ENCODE measurements around the gene FA2H. TPM values are rescaled to one million over a fixed set of nuclear protein-coding genes. Genes with fewer than 3 reads are reported as not detected.

The FA2H gene
- total and polyA plus RNA-seq, 2 of the 13 experiments (the other 11 are each of a cell fraction or from before 2014, with no cell fraction given): 0.20 TPM; not detected in 1

DNA sequence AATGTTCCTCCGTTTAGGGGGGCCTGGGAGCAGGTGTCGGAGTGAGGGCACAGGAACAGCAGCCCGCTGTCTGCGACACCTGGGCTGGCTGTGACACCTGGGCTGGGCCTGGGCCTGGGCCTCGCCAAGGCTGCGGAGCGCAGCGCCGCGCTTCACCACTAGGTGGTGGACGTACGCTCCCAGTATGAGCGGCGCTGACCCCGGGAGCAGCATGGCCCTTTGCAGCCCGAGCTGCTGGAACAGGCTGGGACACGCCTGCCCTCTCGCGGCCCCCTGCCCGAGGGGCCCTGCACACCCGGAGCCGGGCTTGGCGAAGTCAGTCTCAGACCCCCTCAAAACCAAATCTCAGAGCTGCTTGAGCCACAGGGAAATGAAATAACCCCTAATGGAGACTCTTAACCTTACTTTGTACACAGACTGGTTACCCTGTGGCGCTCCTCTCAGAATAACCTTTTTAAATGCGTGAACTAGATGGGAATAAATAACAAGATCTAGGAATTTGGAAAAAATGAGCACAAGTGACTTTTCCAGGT is 38.6 kb upstream of the FA2H start (continued):
- TF ChIP-seq PHF5A (CRISPR knock-in tag; IDR thresholded peaks at IDR 0.05; ENCODE audit: low read depth, unreplicated experiment) (peak; percentile 48), HNF4G (IDR thresholded peaks at IDR 0.05; ENCODE audit: borderline replicate concordance, low read depth, low read length) (peak; percentile 19; the same call in 1 of the 2 replicates), HNF4G (CRISPR knock-in tag; IDR thresholded peaks at IDR 0.05; ENCODE audit: borderline replicate concordance, low read depth) (peak; percentile 72; the same call in 1 of the 2 replicates), SP1 (IDR thresholded peaks at IDR 0.05) (no peak), SP1 (CRISPR knock-in tag; IDR thresholded peaks at IDR 0.05) (peak; percentile 61), NFYC (CRISPR knock-in tag; IDR thresholded peaks at IDR 0.05) (peak; percentile 24; the same call in 1 of the 2 replicates), ZNF75D (CRISPR knock-in tag; IDR thresholded peaks at IDR 0.05; ENCODE audit: borderline replicate concordance) (no peak), HDAC1 (CRISPR knock-in tag; IDR thresholded peaks at IDR 0.05) (peak; percentile 69; the same call in 1 of the 2 replicates), ZSCAN29 (CRISPR knock-in tag; conservative IDR thresholded peaks at IDR 0.05) (peak; percentile 71; the same call in 1 of the 2 replicates), SRY (CRISPR knock-in tag; IDR thresholded peaks at IDR 0.05) (0 out of 2 replicates have a peak, but pooled peaks have one; percentile 75), ZBTB7A (CRISPR knock-in tag; IDR thresholded peaks at IDR 0.05) (peak; percentile 62; the same call in 1 of the 2 replicates)
- TF ChIP-seq, protein P1, sequence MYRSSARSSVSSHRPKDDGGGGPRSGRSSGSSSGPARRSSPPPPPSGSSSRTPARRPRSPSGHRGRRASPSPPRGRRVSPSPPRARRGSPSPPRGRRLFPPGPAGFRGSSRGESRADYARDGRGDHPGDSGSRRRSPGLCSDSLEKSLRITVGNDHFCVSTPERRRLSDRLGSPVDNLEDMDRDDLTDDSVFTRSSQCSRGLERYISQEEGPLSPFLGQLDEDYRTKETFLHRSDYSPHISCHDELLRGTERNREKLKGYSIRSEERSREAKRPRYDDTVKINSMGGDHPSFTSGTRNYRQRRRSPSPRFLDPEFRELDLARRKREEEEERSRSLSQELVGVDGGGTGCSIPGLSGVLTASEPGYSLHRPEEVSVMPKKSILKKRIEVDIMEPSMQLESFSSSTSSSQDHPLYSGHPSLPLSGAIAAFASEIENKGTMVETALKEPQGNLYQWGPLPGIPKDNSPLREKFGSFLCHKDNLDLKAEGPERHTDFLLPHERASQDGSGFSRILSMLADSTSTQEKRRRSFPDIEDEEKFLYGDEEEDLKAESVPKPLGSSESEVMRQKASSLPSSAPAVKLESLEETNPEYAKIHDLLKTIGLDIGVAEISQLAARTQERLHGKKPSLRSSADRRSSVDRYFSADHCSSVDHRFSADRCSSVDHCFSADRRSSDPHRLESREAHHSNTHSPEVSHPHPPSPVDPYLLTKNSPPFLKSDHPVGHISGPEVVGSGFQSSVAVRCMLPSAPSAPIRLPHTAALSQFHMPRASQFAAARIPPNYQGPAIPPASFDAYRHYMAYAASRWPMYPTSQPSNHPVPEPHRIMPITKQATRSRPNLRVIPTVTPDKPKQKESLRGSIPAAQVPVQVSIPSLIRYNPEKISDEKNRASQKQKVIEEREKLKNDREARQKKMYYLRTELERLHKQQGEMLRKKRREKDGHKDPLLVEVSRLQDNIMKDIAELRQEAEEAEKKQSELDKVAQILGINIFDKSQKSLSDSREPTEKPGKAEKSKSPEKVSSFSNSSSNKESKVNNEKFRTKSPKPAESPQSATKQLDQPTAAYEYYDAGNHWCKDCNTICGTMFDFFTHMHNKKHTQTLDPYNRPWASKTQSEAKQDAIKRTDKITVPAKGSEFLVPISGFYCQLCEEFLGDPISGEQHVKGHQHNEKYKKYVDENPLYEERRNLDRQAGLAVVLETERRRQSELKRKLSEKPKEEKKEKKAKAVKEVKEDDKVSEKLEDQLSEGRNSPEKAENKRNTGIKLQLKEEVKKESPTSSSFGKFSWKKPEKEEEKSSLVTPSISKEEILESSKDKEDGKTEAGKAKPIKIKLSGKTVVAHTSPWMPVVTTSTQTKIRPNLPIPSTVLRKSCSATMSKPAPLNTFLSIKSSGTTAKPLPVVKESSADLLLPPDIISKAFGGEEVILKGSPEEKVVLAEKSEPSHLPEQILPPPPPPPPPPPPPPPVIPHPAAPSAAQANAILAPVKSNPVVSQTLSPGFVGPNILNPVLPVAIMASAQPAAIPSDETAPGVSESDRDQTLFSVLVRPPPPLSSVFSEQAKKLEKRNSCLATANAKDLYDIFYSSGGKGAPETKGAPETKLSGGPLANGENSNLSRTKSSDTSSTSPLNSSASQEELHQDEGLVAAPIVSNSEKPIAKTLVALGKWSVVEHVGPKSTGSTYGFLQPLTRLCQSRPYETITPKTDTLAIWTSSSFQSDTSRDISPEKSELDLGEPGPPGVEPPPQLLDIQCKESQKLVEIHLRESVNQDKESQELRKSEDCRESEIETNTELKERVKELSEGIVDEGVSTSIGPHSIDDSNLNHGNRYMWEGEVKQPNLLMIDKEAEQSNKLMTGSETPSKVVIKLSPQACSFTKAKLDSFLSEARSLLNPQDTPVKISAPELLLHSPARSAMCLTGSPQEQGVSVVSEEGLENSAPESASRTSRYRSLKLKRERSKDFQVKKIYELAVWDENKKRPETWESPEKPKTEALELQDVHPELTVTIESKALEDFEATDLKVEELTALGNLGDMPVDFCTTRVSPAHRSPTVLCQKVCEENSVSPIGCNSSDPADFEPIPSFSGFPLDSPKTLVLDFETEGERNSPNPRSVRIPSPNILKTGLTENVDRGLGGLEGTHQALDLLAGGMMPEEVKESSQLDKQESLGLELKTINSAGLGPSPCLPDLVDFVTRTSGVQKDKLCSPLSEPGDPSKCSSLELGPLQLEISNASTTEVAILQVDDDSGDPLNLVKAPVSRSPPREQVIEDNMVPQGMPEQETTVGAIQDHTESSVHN (CRISPR knock-in tag; IDR thresholded peaks at IDR 0.05): no peak
- TF ChIP-seq, protein P2, sequence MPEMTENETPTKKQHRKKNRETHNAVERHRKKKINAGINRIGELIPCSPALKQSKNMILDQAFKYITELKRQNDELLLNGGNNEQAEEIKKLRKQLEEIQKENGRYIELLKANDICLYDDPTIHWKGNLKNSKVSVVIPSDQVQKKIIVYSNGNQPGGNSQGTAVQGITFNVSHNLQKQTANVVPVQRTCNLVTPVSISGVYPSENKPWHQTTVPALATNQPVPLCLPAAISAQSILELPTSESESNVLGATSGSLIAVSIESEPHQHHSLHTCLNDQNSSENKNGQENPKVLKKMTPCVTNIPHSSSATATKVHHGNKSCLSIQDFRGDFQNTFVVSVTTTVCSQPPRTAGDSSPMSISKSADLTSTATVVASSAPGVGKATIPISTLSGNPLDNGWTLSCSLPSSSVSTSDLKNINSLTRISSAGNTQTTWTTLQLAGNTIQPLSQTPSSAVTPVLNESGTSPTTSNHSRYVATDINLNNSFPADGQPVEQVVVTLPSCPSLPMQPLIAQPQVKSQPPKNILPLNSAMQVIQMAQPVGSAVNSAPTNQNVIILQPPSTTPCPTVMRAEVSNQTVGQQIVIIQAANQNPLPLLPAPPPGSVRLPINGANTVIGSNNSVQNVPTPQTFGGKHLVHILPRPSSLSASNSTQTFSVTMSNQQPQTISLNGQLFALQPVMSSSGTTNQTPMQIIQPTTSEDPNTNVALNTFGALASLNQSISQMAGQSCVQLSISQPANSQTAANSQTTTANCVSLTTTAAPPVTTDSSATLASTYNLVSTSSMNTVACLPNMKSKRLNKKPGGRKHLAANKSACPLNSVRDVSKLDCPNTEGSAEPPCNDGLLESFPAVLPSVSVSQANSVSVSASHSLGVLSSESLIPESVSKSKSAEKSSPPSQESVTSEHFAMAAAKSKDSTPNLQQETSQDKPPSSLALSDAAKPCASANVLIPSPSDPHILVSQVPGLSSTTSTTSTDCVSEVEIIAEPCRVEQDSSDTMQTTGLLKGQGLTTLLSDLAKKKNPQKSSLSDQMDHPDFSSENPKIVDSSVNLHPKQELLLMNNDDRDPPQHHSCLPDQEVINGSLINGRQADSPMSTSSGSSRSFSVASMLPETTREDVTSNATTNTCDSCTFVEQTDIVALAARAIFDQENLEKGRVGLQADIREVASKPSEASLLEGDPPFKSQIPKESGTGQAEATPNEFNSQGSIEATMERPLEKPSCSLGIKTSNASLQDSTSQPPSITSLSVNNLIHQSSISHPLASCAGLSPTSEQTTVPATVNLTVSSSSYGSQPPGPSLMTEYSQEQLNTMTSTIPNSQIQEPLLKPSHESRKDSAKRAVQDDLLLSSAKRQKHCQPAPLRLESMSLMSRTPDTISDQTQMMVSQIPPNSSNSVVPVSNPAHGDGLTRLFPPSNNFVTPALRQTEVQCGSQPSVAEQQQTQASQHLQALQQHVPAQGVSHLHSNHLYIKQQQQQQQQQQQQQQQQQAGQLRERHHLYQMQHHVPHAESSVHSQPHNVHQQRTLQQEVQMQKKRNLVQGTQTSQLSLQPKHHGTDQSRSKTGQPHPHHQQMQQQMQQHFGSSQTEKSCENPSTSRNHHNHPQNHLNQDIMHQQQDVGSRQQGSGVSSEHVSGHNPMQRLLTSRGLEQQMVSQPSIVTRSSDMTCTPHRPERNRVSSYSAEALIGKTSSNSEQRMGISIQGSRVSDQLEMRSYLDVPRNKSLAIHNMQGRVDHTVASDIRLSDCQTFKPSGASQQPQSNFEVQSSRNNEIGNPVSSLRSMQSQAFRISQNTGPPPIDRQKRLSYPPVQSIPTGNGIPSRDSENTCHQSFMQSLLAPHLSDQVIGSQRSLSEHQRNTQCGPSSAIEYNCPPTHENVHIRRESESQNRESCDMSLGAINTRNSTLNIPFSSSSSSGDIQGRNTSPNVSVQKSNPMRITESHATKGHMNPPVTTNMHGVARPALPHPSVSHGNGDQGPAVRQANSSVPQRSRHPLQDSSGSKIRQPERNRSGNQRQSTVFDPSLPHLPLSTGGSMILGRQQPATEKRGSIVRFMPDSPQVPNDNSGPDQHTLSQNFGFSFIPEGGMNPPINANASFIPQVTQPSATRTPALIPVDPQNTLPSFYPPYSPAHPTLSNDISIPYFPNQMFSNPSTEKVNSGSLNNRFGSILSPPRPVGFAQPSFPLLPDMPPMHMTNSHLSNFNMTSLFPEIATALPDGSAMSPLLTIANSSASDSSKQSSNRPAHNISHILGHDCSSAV (CRISPR knock-in tag; IDR thresholded peaks at IDR 0.05; ENCODE audit: borderline replicate concordance): no peak
